Right renal cortex interstitium (tissue), 3 donors: Measurements from ENCODE around the gene FHIT. TPM values are rescaled to one million over a fixed set of nuclear protein-coding genes. Genes with fewer than 3 reads are reported as not detected.

Experiments used
- DNase-seq, 3 donors: peaks; one replicate each; pipeline ENCODE4 v3.0.0-alpha.2; 2013; ENCODE audit warnings: low read depth in 3 of 3, low spot score in 2 of 3
- polyA plus RNA-seq, 3 donors: library from polyadenylated mRNA; unstranded; fragments of 120-200 nt; gene quantifications; one replicate each; pipeline ENCODE4 v1.2.1, GENCODE V29; 2013; ENCODE audit not compliant: insufficient read length in 3 of 3

FHIT gene
- polyA plus RNA-seq, 3 donors = 24.9 to 26.4 (median 25.9) TPM

DNA sequence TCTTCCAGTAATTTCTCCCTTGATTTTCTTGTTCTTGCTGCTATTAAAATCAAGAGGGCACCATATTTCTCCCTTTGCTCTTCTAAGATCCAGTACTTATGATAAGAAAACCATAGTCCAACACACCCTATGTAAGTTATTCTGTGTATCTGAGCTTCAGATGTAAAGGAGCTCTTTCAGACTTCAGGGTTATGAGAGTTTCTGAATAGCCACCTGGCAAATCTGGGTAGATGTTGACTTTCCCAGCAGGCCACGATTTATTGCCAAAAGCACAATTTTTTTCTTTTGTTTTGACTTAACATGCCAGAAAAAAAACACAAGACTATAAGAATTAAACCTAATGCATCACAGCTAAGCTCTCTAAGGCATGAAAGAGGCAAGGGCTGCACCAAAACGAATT, 1045.0 kb downstream of the FHIT start:
- DNase-seq = no peak

DNA sequence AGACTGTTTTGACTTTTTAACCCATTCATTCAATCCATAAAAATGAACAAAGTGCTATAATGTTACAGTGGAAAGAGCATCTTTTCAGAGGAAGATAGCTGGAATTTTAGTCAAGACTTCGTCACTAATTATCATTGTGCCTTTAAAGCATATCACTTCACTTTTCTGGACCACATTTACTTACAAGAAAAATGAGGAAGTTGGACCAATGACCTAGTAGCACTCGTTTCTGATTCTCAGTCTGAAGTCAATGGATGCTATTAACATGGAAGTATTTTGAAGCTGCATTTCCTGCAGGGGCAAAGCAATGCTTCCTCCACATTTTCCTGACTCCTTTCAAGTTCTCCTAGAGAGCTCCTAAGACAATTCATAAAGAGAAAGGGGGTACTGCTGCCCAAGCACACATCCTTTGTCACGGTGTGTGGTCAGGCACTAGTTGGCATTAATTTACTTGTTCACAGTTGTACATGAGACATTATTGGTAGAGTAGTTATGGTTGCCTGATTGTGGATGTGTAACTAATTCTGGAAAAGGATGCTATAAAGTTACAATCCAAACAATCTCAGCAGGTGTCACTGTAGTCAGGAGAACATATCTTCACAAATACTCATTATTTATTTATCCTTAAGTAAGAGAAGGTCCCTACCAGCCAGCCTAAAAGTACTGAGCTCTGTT, 1049.1 kb downstream of the FHIT start:
- DNase-seq = no peak

DNA sequence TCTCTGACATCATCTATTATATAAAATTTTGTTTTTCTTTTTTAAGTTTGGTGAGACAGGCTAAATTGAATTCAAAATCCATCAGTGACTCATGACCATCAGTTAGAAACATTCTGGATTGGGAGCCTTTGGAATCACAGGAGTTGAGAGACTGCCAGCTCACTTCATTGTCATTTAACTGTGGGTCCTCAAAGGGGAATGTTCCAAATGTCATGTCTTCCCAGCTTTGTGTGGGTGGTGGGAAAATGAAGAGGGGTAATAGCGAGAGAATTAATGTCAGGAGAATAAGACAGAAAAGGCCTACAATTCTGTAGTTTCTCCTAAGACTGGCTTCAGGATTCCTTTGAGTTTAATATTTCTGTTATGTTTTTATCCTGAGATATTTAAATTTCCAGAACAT, 1051.9 kb downstream of the FHIT start:
- DNase-seq = no peak

DNA sequence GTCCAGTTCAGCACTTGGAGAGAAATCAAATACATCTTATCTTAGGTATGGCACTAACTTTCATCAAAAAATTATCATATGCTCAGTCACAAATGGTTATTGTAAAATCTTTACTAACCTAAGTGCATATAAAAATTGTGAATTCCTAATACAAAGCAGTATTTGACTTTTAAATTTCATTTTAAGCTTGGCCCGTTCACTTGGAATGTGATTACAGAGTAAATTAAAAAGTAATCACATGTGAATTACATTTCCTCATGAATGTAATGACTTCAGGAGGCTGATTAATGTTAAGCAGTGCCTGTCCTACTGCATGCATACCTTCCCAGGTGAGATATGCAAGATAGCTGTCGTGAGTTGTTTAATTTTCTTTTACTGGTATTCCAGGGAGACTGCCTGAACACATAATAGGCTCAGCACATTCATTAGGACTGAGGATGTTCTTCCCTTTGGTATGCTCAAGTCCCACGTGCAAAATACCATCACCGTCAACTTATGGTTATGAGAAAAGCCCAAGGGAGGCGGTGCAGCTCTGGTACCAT, 1053.0 kb downstream of the FHIT start:
- DNase-seq = no peak

DNA sequence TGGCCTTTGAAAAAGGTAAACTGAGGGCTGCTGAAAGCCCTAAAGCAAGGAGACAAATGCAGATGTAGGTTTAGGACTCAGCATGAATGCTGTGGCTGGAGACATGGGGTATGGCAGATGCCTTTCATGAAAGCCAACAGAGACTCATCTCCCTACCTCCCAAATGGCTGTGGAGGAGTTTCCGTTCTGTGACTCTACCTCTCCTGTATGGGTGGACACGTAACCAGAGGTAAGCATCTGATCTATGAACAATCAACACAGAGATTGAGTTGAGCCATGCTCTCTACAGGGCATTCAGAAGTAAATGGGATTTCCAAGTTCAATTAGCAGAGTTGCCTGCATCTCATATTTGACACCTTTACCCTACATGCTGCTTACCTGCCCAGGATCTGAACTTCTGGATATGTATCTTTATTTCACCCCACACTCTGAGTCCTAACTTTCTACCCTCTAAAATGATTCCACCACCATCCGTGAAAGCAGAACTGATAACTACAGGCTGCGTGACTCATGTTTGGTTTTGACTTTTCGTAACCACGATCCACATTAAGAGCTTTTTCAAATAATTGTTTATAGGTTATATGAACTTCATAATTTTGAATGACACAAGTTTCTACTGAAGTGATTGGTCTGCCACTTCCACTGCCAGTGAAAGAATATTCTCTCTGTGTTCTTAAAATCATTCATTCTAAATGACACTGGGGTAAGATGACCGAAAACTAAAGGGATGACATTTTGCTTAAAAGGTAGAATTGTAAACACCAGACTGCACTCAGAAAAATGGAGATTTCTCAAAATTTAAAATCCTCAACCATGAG, 1058.7 kb downstream of the FHIT start:
- DNase-seq = no peak

DNA sequence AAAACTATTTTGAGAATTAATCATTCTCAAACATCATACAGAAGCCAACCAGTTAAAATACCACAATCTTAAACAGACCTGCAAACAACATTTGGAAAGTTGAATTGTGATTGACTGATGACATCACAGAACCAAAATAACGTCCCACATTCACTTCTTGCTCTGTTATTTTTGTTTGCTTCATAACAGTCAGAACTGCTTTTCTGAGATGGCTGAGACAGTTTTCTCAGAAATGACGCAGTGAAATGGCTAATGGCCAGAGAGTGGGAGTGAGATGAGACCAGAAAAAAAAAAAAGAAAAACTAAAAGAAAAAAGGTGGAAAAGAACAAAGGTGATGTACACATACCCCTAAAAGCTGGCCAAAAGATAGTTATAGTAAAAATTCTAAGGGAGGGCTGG, 1061.2 kb downstream of the FHIT start:
- no peak for DNase-seq

DNA sequence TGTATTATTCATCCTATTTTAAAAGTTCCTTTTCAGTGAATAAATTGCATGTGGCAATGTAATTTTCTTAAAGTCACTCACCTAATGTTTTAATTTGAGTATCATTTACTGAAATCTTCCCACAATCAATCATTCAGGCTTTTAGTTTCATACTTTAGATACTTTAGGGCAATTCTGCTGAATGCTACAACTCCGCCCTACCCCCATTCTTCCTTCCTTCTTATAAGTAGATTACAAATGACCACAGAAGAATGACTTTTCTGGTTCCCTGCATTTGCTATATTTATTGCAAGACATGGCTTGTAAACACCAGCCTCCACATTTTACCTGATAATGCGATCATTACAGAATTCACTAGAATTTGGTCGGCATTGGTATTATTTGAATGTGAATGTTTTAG, 1061.9 kb downstream of the FHIT start:
- DNase-seq = no peak

DNA sequence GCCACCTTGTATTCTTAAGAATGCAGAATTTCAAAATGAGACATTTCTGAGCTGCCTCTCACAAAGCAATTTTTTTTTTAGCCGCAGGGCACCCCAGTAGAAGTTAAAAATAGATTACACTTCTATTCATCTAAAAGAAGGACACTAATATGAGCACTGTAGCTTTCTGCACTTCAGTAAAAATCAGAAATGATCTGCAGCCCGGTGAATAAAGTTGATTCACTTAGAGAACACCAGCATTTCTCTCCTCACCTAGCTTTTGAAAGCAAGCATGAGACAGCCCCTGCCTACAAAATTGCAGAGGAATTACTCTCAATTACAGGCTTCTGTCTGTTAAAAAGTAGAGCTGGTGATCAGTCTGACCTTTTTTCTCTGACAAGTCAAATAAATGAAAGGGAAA, 1062.4 kb downstream of the FHIT start:
- DNase-seq = no peak

DNA sequence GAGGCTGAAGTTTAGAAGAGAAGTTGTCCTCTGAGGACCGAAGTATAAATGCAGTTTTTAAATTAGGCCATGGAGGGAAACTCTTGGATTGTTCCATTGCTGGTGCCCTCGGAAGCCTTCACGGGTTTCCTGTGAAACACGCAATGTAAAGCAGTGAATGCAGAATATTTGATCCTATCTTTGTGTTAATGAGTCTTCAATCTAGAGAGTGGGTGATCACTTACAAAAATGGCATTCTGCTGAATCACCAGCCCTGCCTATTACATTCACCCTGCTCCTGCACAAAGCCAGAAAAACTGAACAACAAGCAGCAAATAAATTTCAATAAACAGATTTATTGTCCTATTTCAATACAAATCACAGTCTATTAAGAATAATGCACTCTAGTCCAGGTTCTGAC, 1063.9 kb downstream of the FHIT start:
- DNase-seq = no peak

DNA sequence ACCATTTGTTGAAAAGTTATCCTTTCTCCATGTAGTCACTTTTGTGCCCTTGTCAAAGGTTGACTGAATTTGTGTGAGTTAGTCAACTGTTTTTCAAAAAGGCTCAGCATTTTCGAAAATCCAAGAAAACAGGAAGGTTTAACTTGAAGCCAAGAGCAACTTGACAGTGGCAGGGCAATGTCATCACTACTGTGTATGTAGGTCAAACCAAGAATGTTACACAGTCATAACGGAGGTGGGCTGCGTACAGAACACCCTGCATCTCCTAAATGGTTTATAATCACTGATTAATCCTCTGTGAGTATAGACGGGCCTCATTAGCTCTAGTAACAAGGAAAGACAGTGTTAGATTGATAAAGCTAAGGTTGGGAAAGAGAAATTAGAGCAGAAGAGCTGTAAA, 1064.9 kb downstream of the FHIT start:
- no peak for DNase-seq

DNA sequence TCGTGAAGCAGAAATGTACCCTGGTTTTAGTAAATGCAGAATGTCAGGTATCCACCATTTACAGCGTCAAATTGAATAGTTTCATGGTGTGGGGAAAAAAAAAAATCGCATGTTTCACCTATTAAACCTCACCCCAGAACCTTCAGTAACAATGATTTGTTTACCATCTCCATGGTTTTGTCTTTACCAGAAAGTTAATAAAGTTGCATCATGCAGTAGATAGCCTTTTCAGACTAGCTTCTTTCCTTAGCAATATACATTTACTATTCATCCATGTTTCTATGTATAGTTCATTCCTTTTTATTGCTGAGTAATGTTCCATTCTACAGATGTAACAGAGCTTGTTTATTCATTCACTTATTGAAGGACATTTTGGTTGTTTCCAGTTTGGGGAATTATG, 1066.1 kb downstream of the FHIT start:
- no peak for DNase-seq

DNA sequence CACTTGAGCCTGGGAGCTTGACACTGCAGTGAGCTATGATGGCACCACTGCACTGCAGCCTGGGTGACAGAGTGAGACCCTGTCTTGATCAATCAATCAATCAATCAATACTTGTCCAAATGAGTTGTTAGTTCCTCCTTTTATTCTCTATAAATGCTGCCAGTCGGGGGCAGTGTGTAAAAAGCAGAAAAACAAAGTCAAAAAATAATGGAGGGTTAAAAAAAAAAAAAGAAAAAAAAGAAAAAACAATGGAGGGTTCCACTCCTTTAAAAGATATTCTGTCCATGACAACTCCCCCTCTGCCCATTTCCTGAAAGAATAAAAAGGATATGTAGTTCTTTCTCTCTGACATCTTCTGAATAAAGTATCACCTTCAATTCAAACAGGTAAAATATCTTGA, 1068.6 kb downstream of the FHIT start:
- no peak for DNase-seq

DNA sequence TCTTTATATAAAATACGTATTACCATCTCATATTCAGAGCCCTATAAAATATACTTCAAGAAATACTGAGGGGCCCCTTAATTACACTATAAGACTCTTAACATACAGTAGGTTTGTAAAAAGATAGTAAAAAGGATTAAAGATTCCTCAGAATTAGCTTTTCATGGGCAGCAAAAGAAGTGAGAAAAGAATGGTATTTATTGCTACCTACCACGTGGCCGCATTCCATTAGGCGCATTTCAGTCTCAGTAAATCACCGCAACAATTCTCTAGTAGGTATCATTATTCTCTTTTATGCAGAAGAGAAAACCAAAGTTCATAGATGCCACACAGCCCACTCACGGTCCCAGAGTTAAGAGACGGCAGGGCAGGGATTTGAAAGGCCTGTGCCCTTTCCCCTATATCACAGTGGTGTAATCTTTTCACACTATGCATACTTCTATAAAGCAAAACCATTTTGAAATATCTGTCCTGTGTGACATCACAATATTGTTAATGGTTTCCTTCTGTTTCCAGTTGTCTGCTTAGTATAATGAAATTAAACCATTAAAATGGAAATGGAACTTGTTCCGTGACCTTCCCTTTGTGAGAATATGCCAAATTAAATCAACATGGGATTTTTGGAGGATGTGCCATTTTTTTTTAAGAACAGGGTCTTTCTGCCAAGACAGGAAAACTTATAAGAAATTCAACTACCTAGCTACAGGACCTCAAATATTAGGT, 1072.2 kb downstream of the FHIT start:
- DNase-seq = no peak

DNA sequence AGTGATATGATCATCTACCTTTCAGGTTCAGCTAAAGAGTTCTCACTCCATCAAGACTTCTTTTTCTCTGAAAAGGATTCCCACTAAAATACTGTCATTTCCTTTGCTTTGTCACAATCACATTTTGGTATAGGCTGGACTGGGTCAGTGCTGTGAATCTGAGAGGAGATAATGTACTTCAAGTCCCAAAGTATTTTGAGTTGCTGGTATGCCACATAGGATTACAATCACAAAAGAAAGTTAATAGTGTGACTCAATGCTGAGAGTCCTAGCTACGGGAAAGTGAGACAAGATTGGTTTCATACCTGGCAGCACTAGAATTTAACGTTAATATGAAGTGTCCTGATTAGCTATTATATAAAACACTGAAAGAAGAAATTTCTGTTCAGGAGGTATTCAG, 1073.5 kb downstream of the FHIT start:
- no peak for DNase-seq

DNA sequence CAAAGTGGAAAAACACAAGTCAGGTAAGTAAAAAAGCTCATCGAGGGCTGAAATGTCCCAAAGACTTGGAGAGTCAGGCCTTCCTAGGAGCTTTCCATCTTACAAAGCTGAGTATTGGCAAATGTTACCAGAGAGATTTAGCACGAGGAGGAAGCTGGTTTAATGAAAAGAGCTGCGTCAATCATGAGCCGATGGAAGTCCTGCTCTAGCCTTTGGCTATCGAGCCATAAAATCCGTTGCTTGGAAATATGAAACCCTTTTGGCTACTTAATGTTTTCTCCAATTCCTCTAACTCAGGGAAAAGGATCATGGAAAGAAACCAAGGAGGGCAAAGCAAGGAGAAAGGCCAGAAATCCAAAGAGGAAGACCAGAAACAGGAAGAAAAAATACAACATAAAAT, 1074.6 kb downstream of the FHIT start:
- DNase-seq = no peak

DNA sequence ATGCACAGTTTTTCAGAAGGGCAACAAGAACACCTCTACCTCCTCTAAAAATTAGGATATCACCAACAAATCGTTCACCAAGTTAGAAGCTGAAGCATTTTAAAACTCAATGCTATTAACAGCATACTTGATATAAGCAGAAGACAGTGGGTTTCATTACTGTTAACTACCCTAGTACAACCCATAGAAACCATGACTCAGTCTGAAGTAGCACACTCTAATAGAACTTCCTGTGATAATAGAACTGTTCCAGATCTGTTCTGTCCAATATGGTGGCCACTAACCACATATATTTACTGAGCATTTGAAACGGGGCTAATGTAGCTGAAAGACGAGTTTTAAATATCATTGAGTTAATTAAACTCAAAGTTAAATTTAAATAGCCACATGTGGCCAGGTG, 1075.6 kb downstream of the FHIT start:
- no peak for DNase-seq

DNA sequence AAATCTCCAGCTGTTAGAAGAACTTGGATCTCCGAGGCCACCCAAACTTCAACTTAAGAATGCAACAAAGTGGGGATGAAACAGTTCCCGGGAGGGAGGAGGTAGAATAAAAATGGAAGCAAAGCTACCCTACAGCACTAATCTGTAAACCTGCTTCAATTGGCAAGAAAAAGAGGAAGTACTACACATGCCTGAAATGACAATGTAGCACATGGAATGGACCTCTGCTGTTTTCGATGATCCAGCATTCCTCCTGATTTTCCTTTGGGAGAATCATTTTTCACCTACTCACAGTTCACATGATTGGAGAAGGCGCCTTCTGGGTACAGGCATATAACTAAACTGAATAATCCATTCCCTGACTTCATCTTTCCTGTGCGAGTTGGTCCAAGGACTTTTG, 1081.5 kb downstream of the FHIT start:
- DNase-seq = no peak

DNA sequence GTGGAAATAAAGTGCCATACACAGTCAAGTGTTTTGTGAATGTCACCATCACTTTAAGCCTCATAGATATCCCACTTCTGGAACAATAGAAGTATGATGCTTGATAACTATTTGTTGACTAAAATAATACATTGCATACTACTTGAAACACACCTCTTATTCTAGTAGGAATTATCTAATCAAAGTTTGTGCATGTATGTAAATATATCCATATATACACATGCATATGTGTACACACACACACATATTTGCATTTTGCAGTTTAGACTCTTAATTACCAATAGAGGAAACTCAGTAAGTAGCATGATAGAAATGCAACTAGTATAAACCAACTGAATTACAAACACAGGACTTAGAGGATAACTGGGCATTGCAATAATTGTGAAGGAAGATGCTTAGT, 1084.1 kb downstream of the FHIT start:
- DNase-seq = no peak

DNA sequence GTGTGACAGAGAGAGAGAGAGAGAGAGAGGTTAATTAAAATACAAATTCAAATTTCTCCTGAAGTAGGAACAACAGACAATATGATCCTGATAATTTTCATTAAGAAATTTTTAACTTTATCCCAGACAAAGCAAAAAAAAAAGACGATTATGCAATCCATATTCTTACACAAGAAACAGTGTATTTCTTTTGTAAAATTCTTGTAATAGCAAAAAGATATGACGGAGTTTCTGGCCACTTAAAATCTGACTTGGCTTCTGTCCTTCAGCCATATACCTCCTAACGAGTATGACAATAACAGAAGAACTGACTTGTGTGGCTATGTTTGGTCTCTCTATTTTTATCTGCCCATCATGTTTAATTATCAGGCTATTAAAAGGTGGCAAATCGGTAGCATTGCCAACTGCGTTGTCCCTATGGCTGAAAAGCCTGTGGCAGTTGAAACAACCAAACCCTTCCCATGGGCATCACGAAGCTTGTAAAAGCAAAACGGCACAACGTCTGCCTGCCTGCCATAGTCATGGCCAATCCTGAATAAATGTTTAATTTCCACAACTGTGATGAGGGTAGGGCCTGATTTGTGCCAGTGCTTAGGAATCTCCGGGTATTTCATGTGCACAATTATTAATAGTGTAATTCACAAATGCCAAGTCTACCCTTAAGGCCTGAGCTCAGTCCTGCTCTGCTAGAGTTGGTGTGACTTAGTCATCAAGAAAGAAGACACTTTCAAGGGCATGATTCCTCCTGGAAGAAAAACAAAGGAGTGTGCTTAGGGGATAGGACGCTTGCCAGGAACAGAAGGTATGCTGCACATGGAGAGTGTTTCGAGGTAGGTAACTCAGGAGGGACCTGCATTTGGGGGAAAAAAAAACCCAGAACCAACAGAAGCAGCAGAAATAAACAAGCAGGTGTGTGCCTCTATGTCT, 1090.2 kb downstream of the FHIT start:
- DNase-seq = no peak

DNA sequence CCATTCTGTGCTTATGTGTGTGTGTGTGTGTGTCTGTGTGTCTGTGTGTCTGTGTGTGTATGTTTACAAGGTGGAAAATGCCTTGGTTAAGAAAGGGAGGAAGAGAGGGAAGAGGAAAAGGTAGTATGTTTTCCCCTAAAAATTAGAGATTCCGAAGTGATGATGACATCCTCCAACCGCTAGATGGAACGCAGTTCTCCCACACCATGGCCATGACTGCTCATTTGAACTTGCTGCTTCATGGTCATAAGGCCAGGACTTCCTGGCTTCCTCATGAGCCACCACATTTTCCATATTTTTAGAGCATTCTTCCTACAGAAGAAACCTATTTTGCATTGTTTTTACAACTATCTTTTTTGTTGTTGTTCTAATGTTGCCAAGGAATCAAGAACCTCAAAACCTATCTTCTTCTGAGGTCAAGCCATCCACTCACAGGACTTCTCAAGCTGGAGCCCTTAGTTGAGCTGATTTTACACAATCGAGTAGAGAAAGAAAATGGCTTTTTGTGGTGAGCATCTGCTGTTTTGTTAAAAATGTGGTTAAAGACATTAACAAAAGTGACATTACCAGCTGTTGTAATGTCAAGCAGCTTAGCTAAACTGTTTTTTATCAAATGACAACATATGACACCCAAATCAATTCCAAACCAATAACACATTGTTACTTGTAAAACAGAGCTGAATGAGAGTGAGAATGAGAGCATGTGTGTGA, 1091.0 kb downstream of the FHIT start:
- no peak for DNase-seq
